ENCODE results near the gene RAET1L.
"Not testable (repeated sequence)": the region's sequence is repeated elsewhere in the genome, so short reads cannot be mapped to it uniquely, and the experiment has no call there.

The RAET1L gene

GRCh38 chr6:149977221-149977620 lies 48.1 kb downstream of the RAET1L start:
- no peaks in the 10 kb centered on the region for H3K9me3 ChIP-seq (ENCODE audit: insufficient read depth, low read length, severe bottlenecking)
- H3K27me3 ChIP-seq (ENCODE audit: insufficient read depth, low read length, poor library complexity), result peaks cover 3% of the 10 kb centered on the region
- no peak overlapping the region for H3K4me3 ChIP-seq (ENCODE audit: low read depth in 1 of 2, low read length in 2 of 2)
- no peak overlapping the region for H3K4me2 ChIP-seq (ENCODE audit: insufficient read depth, low read length)
- no peak for DNase-seq
- no peak for TF ChIP-seq CTCF (IDR thresholded peaks at IDR 0.05; ENCODE audit: borderline replicate concordance, extremely low read depth, low read length, poor library complexity, severe bottlenecking)
- TF ChIP-seq EZH2 (IDR thresholded peaks at IDR 0.05; ENCODE audit: borderline replicate concordance, low read depth, low read length, severe bottlenecking), result no peak
- H3K9ac ChIP-seq (ENCODE audit: low read depth, low read length), result no peak overlapping the region
- no peaks in the 10 kb centered on the region for H3K36me3 ChIP-seq (ENCODE audit: insufficient read depth, low read length)
- no peak for ATAC-seq (ENCODE audit: insufficient read depth, low read depth)
- no peak overlapping the region for H2AFZ ChIP-seq (ENCODE audit: low read depth, low read length)
- H3K4me1 ChIP-seq (ENCODE audit: insufficient read depth, low read length), result no peaks in the 10 kb centered on the region
- no peaks in the 10 kb centered on the region for H4K20me1 ChIP-seq (ENCODE audit: insufficient read depth, low read length)
- H3K27ac ChIP-seq (ENCODE audit: low read length), result no peak overlapping the region
- no peaks in the 10 kb centered on the region for H3K79me2 ChIP-seq (ENCODE audit: insufficient read depth, low read length)

- no peak for DNase-seq
- peaks cover 3% of the 10 kb centered on the region for H3K27me3 ChIP-seq (ENCODE audit: insufficient read depth, low read length, poor library complexity)
- no peaks in the 10 kb centered on the region for H4K20me1 ChIP-seq (ENCODE audit: insufficient read depth, low read length)
- no peak overlapping the region for H3K9ac ChIP-seq (ENCODE audit: low read depth, low read length)
- H3K27ac ChIP-seq (ENCODE audit: low read length), result no peak overlapping the region
- H3K36me3 ChIP-seq (ENCODE audit: insufficient read depth, low read length), result no peaks in the 10 kb centered on the region
- TF ChIP-seq CTCF (IDR thresholded peaks at IDR 0.05; ENCODE audit: borderline replicate concordance, extremely low read depth, low read length, poor library complexity, severe bottlenecking), result no peak
- H3K9me3 ChIP-seq (ENCODE audit: insufficient read depth, low read length, severe bottlenecking), result no peaks in the 10 kb centered on the region
- no peak for ATAC-seq (ENCODE audit: insufficient read depth, low read depth)
- H3K4me2 ChIP-seq (ENCODE audit: insufficient read depth, low read length), result no peak overlapping the region
- H3K79me2 ChIP-seq (ENCODE audit: insufficient read depth, low read length), result no peaks in the 10 kb centered on the region
- H3K4me1 ChIP-seq (ENCODE audit: insufficient read depth, low read length), result no peaks in the 10 kb centered on the region
- no peak overlapping the region for H2AFZ ChIP-seq (ENCODE audit: low read depth, low read length)
- no peak overlapping the region for H3K4me3 ChIP-seq (ENCODE audit: low read depth in 1 of 2, low read length in 2 of 2)
These were observed 49.9 kb downstream of the RAET1L start for GRCh38 chr6:149975400-149975799.

- Histone ChIP-seq H3K9ac (ENCODE audit: low read depth, low read length) (no peak overlapping the region), H3K79me2 (ENCODE audit: insufficient read depth, low read length) (no peaks in the 10 kb centered on the region), H3K4me1 (ENCODE audit: insufficient read depth, low read length) (no peaks in the 10 kb centered on the region), H3K27me3 (ENCODE audit: insufficient read depth, low read length, poor library complexity) (peaks cover 3% of the 10 kb centered on the region), H3K4me2 (ENCODE audit: insufficient read depth, low read length) (no peak overlapping the region), H3K9me3 (ENCODE audit: insufficient read depth, low read length, severe bottlenecking) (no peaks in the 10 kb centered on the region), H3K36me3 (ENCODE audit: insufficient read depth, low read length) (no peaks in the 10 kb centered on the region), H3K4me3 (ENCODE audit: low read depth in 1 of 2, low read length in 2 of 2) (no peak overlapping the region), H4K20me1 (ENCODE audit: insufficient read depth, low read length) (no peaks in the 10 kb centered on the region), H3K27ac (ENCODE audit: low read length) (no peak overlapping the region), H2AFZ (ENCODE audit: low read depth, low read length) (no peak overlapping the region)
- TF ChIP-seq CTCF (IDR thresholded peaks at IDR 0.05; ENCODE audit: borderline replicate concordance, extremely low read depth, low read length, poor library complexity, severe bottlenecking) (no peak), EZH2 (IDR thresholded peaks at IDR 0.05; ENCODE audit: borderline replicate concordance, low read depth, low read length, severe bottlenecking) (no peak)
- ATAC-seq (ENCODE audit: insufficient read depth, low read depth) (peak; percentile 37; the same call in 1 of the 3 replicates), DNase-seq (no peak)
These were observed 50.5 kb downstream of the RAET1L start for GRCh38 chr6:149974825-149975224.

GRCh38 chr6:149974394-149974793 lies 50.9 kb downstream of the RAET1L start:
- not testable (repeated sequence) for DNase-seq; H3K4me2 ChIP-seq (ENCODE audit: insufficient read depth, low read length); H3K9me3 ChIP-seq (ENCODE audit: insufficient read depth, low read length, severe bottlenecking); H3K9ac ChIP-seq (ENCODE audit: low read depth, low read length); H3K4me3 ChIP-seq (ENCODE audit: low read depth in 1 of 2, low read length in 2 of 2); H3K27ac ChIP-seq (ENCODE audit: low read length); H4K20me1 ChIP-seq (ENCODE audit: insufficient read depth, low read length); H3K4me1 ChIP-seq (ENCODE audit: insufficient read depth, low read length); H3K27me3 ChIP-seq (ENCODE audit: insufficient read depth, low read length, poor library complexity); H2AFZ ChIP-seq (ENCODE audit: low read depth, low read length); H3K79me2 ChIP-seq (ENCODE audit: insufficient read depth, low read length); H3K36me3 ChIP-seq (ENCODE audit: insufficient read depth, low read length)
- ATAC-seq (ENCODE audit: insufficient read depth, low read depth), result peak; percentile 62
